Left ventricle myocardium inferior (tissue), 1 donor: ENCODE measurements around the gene DDX53. TPM values are rescaled to one million over a fixed set of nuclear protein-coding genes. Genes with fewer than 3 reads are reported as not detected.

Source experiments
- DNase-seq: peaks from one replicate; pipeline ENCODE4 v3.0.0-alpha.2; 2020
- H3K27ac ChIP-seq: fragments of 200-600 bp; replicated peaks from 2 replicates; pipeline ENCODE4 v1.8.0; 2021
- H3K27me3 ChIP-seq: fragments of 200-600 bp; 2 replicates; pipeline ENCODE4 v1.8.0; 2021; ENCODE audit warnings: low read depth
- H3K36me3 ChIP-seq: fragments of 200-600 bp; 2 replicates; pipeline ENCODE4 v1.8.0; 2021
- H3K4me1 ChIP-seq: fragments of 200-600 bp; 2 replicates; pipeline ENCODE4 v1.8.0; 2021
- H3K4me3 ChIP-seq: fragments of 200-600 bp; 2 replicates; pipeline ENCODE4 v1.8.0; 2021; ENCODE audit warnings: mild to moderate bottlenecking, moderate library complexity
- H3K9me3 ChIP-seq: fragments of 200-600 bp; replicated peaks from 2 replicates; pipeline ENCODE4 v1.8.0; 2021
- CTCF ChIP-seq: fragments of 200-600 bp; IDR thresholded peaks from 2 replicates; pipeline ENCODE4 v1.8.0; 2021; ENCODE audit warnings: antibody characterized with exemption, mild to moderate bottlenecking, borderline replicate concordance
- intact Hi-C: fragments of 100-400 bp; cut with micrococcal nuclease; formaldehyde crosslinking; loops from one replicate; pipeline ENCODE4 v1.11.0; 2022
- total RNA-seq: library from RNA; stranded (reverse); fragmentation: NEBNext Ultra II Directional; extraction: Animal tissue kit (Norgen Biotek cat#: 25700); gene quantifications from one replicate; pipeline ENCODE4 v1.2.1, GENCODE V29; 2021
- donor health status: DM: no; HTN: yes; CAD: no; lungs with severe emphysema.

The DDX53 gene
- total RNA-seq, 1 donor from 2014 or later = not detected

GRCh38 chrX:22985958-22986357 is 13.8 kb upstream of the DDX53 start:
- intact Hi-C loops = no loop called here
- DNase-seq = no peak
- Histone ChIP-seq H3K4me1 (no peaks in the 10 kb centered on the region), H3K4me3 (no peak overlapping the region), H3K27ac (no peak overlapping the region), H3K9me3 (no peaks in the 10 kb centered on the region), H3K27me3 (no peaks in the 10 kb centered on the region), H3K36me3 (no peaks in the 10 kb centered on the region)
- no peak for TF ChIP-seq CTCF

- intact Hi-C loops = no loop called here
- DNase-seq = no peak
- no peaks in the 10 kb centered on the region for H3K9me3 ChIP-seq
- H3K4me3 ChIP-seq = no peak overlapping the region
- no peak for TF ChIP-seq CTCF
- no peaks in the 10 kb centered on the region for H3K4me1 ChIP-seq
- no peaks in the 10 kb centered on the region for H3K36me3 ChIP-seq
- H3K27me3 ChIP-seq = no peaks in the 10 kb centered on the region
- H3K27ac ChIP-seq = no peak overlapping the region
Observed at GRCh38 chrX:22987452-22987851, 12.3 kb upstream of the DDX53 start.

DNA sequence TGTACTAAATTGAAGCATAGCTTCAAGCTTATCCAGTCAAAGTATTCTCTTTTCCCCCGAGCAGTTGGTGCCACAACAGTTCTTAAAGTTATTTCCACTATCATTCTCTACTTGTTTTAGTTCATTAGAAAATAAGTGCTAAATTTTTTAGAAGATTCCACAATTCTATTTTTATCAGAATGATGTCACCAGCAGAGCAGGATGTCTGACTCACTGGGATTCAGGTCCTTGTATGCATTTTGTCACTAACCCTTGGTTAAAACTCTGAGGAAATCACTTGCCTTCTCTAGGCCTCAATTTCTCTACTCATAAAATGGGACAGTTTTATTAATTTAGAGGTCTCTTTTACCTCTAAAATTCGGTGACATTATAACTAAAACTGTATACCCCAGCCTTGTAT is 3.4 kb downstream of the DDX53 start:
- no peak for TF ChIP-seq CTCF
- Histone ChIP-seq H3K27ac (no peak overlapping the region), H3K36me3 (no peaks in the 10 kb centered on the region), H3K9me3 (no peaks in the 10 kb centered on the region), H3K4me3 (no peak overlapping the region), H3K4me1 (no peaks in the 10 kb centered on the region), H3K27me3 (no peaks in the 10 kb centered on the region)
- DNase-seq = no peak
- intact Hi-C loops = no loop called here

DNA sequence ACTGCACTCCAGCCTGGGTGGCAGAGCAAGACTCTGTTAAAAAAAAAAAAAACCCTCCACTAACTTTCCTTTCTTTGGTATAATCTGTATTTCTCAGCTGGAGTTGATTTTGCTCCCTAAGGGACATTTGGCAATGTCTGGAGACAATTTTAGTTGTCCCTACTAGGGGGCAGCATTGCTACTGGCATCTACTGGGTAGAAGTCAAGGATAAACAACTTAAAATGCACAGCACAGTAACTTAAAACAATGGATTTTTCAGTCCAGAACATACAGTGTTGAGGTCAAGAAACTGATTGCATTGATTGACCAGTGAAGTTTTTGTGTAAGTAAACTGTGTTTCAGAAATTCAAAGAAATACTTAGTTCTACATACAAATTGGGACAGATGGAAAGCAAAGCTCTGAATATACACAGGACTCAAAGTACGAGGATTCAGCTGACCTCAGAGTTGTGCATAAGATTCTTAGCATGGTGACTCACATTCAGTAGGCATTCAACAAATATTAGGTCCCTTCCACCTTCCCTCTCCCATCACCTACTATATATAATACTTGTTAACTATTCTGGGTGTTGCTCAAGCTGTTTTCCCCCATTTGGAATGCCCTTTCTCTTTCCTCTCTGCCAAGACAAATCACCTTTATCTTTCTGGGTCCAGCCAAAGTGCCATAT is 8.8 kb downstream of the DDX53 start:
- no peaks in the 10 kb centered on the region for H3K9me3 ChIP-seq
- no peaks in the 10 kb centered on the region for H3K27me3 ChIP-seq
- no peak overlapping the region for H3K27ac ChIP-seq
- DNase-seq = no peak
- H3K4me1 ChIP-seq = peaks cover 5% of the 10 kb centered on the region
- H3K36me3 ChIP-seq = no peaks in the 10 kb centered on the region
- intact Hi-C loops = no loop called here
- no peak overlapping the region for H3K4me3 ChIP-seq
- peak; percentile 38 for TF ChIP-seq CTCF

DNA sequence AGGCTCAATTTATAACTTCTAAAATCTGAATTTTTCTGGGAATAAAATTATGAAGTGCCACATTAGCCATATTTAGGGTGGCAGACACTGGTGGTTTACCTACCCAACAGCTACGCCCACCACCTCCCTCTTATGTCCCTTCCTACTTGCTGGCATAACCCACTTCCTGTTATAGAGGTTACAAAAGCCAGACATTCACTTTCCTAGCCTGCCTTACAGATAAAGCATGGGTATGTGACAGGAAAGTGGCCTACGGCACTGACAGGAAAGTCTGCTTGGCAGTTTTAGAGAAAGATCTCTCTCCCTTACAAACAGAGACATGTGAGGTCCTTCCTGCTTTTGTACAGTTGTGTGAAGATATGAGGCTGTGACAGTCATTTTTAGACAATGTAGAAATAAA is 12.4 kb downstream of the DDX53 start:
- H3K36me3 ChIP-seq = no peaks in the 10 kb centered on the region
- TF ChIP-seq CTCF = no peak
- peak overlapping the region; percentile 52 for H3K27ac ChIP-seq
- H3K27me3 ChIP-seq = no peaks in the 10 kb centered on the region
- peaks cover 5% of the 10 kb centered on the region for H3K4me1 ChIP-seq
- H3K4me3 ChIP-seq = no peak overlapping the region
- no peaks in the 10 kb centered on the region for H3K9me3 ChIP-seq
- DNase-seq = no peak
- intact Hi-C loops = no loop called here
